Urinary bladder (tissue), 4 donors: ENCODE results near the gene PIP4K2C. TPM values are rescaled to one million over a fixed set of nuclear protein-coding genes. Genes with fewer than 3 reads are reported as not detected.

Experiments used
- DNase-seq: peaks from one replicate; pipeline ENCODE4 v3.0.0-alpha.2; 2015; ENCODE audit errors: extremely low spot score
- H3K27ac ChIP-seq: one replicate; pipeline ENCODE4 v1.5.1; 2013; ENCODE audit warnings: low read depth, mild to moderate bottlenecking, moderate library complexity
- H3K36me3 ChIP-seq: one replicate; pipeline ENCODE4 v1.6.1; 2013; ENCODE audit warnings: mild to moderate bottlenecking, moderate library complexity; ENCODE audit not compliant: insufficient read depth
- H3K4me1 ChIP-seq: one replicate; pipeline ENCODE4 v1.6.1; 2013; ENCODE audit warnings: mild to moderate bottlenecking, moderate library complexity; ENCODE audit not compliant: insufficient read depth
- H3K4me3 ChIP-seq: one replicate; pipeline ENCODE4 v1.5.1; 2013; ENCODE audit warnings: low read depth, low read length
- WGBS: extraction: QIAGEN DNeasy Blood & Tissue Kit; methylation state at CpG from one replicate; pipeline ENCODE4 v1.1.7; 2013; 5-methylcytosine and 5-hydroxymethylcytosine counted together
- polyA plus RNA-seq: library from polyadenylated mRNA; stranded (reverse); fragments of 200-250 nt; gene quantifications from one replicate; pipeline ENCODE4 v1.2.3, GENCODE V29; 2013
- total RNA-seq: library from RNA; depleted of rRNA; stranded (reverse); fragments of >200 nt; gene quantifications from one replicate; pipeline ENCODE4 v1.2.3, GENCODE V29; 2014
- donor health status: healthy with polysubstance abuse.
- donor health status: healthy.

PIP4K2C gene
- total RNA-seq (9.5 TPM), polyA plus RNA-seq (26.8 TPM)

DNA sequence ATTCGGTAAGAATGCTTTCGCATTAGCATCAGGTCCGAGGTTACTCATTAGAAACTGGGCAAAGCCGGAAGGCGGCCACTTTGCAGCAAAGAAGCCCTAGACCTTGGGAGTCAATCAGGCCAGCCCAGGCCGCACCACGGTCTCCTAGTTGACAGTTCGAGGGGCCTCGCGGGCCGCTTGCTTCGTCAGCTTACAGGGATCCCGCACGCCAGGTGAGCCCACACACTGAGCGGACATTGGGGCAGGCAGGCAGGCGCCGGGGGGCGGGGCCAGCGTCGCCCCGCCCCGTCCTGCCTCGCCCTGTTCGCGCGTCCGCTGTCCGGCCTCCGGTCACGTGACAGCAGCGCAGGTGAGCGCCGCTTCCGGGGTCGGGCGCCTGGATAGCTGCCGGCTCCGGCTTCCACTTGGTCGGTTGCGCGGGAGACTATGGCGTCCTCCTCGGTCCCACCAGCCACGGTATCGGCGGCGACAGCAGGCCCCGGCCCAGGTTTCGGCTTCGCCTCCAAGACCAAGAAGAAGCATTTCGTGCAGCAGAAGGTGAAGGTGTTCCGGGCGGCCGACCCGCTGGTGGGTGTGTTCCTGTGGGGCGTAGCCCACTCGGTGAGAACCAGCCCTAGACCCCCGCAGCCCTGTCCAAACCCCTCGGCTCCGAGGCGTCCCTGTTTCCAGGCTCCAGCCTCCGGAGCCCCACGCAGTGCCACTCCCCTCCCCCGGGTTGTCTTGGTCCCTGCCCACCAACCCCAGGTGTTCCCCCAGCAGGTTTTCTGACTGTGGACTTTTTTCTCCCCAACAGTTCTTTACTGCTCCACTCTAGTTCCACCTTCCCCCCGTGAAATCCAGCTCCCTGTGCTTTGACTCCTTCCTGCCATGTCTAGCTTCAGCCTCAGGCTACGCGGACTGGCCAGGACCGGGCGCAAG, at the start of gene PIP4K2C:
TSS of gene PIP4K2C (plus strand) at position 329 of the 918 bp plus-strand sequence. CDS start at position 427, 98 bp downstream.
- 1% methylated on average over 69 of the region's 69 CpGs for WGBS
- peak; percentile 13 for DNase-seq
- H3K27ac ChIP-seq: no peak within 1 kb of the TSS

DNA sequence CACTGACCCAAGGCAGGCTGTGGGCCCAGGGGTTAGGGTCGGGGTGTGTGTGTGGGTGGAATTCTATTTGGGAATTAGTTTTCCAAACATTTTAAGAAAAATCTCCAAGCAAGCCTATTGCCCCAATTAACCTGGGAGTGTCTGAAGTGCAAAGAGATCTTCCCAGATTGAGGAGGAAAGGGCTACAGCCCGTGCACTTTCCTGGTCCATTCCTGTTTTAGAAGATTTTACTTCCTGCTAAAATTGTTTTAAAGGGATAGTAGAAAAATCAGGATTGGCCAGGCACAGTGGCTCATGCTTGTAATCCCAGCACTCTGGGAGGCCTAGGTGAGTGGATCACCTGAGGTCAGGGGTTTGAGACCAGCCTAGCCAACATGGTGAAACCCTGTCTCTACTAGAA, 49.3 kb upstream of the PIP4K2C start:
- no peak overlapping the region for H3K4me3 ChIP-seq
- H3K27ac ChIP-seq: no peak overlapping the region
- DNase-seq: no peak
- no peaks in the 10 kb centered on the region for H3K36me3 ChIP-seq
- 85% methylated on average over 2 of the region's 2 CpGs for WGBS
- no peaks in the 10 kb centered on the region for H3K4me1 ChIP-seq

More for the DNA sequence above, at the start of gene PIP4K2C:
- peak within 1 kb of the TSS; percentile 84 for H3K4me3 ChIP-seq
- no peaks in the 10 kb centered on the region for H3K4me1 ChIP-seq
- H3K36me3 ChIP-seq: no peaks in the 10 kb centered on the region

DNA sequence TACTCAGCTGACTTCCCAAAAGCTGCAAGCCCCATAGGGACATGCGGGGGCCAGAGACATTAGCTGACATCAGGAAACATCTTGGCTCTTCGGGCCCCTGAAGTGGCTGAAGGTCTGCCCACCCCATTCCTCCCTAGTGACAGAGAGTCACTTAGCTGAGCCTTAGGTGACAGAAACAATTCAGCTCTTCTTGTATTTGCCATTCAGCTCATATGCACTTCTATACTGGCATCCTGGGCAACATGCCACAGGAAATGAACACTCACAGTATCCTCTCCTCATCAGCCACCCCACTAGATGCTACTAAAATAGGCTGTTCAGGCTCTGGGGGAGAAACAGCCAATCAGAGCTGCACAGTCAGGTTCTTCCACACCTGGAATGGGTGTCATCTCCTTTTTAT, 47.4 kb upstream of the PIP4K2C start:
- Histone ChIP-seq H3K36me3 (no peaks in the 10 kb centered on the region), H3K4me3 (no peak overlapping the region), H3K4me1 (no peaks in the 10 kb centered on the region), H3K27ac (no peak overlapping the region)
- 90% methylated on average over 2 of the region's 2 CpGs for WGBS
- no peak for DNase-seq

DNA sequence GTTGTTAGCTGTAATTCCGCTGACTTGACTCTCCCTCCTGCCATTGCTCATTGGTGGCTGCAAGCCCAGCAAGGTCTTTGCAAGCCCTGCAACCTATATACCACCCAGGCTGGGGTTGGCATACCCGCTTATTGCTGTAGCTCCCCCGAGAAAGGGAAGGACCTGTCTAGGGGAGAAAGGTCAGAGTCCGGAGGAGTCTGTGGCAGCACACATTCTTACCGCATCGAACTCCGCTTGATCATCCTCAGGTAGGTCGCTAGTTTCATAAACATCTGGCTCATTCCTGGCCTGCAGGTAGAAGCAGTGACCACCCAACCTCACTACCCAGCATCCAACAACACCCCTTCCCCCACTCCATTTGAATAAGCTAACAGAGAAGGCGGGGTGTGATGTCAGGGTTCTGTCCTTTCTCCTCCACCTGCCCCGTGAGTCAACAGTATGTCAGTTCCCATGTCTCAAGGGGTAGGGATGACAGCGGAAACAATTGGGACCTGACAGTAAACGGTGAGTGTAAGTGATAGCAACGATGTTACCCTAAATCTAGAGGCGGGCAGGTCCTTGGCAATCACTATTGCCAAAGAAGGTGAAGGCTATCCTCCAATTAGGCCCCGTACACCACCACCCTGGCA, 45.1 kb upstream of the PIP4K2C start:
- WGBS: 63% methylated on average over 15 of the region's 15 CpGs
- H3K27ac ChIP-seq: no peak overlapping the region
- H3K4me3 ChIP-seq: peak overlapping the region; percentile 85
- no peaks in the 10 kb centered on the region for H3K36me3 ChIP-seq
- no peak for DNase-seq
- no peaks in the 10 kb centered on the region for H3K4me1 ChIP-seq

DNA sequence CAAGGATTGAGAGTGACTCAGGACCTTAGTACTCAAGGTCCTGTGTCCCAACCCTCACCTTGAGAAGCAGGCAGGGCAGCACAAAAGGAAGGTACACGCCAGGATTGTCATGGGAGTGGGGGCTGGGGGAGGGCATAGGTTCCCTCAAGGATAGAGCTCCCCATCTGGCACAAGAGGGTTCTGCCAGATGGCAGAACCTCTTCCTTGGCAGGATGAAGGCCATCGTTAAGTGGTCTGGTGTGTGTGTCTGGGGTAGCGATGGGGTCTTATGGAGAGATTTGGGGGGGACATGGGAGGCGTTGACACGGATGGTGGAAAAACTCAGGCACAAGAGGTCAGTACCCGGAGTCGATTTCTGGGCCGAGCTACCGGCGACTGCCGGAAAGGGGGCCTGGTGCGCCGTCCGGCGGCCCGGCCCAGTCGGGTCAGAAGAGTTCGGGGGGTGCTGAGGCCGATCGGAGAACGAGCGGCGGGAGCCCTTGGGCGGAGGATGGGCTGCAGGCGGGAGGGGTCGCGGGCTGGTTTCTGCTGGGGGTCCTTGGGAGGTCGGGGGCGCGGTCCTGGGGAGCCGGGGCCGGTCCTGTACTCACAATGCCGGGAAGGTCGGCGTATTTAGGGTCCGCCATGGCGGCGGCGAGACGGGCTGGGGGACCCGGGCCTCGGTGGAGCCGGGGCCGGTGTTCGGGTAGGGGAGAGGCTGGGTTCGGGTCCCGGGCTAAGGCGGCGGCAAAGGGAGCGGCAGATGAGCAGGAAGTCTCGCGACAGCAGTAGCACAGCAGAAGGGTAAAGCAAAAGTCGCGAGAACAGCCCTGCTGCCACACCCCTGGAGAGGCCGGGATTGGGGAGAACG, 44.3 kb upstream of the PIP4K2C start, which contains the start of gene DCTN2:
TSS of gene DCTN2 (minus strand) at position 755 of the 850 bp plus-strand sequence. CDS start at position 626, 129 bp downstream.
- H3K27ac ChIP-seq: peak within 1 kb of the TSS; percentile 85
- WGBS: under 1% methylated on average over 56 of the region's 56 CpGs
- H3K4me3 ChIP-seq: peak within 1 kb of the TSS; percentile 85
- H3K4me1 ChIP-seq: no peaks in the 10 kb centered on the region
- DNase-seq: peak; percentile 96
- H3K36me3 ChIP-seq: no peaks in the 10 kb centered on the region

DNA sequence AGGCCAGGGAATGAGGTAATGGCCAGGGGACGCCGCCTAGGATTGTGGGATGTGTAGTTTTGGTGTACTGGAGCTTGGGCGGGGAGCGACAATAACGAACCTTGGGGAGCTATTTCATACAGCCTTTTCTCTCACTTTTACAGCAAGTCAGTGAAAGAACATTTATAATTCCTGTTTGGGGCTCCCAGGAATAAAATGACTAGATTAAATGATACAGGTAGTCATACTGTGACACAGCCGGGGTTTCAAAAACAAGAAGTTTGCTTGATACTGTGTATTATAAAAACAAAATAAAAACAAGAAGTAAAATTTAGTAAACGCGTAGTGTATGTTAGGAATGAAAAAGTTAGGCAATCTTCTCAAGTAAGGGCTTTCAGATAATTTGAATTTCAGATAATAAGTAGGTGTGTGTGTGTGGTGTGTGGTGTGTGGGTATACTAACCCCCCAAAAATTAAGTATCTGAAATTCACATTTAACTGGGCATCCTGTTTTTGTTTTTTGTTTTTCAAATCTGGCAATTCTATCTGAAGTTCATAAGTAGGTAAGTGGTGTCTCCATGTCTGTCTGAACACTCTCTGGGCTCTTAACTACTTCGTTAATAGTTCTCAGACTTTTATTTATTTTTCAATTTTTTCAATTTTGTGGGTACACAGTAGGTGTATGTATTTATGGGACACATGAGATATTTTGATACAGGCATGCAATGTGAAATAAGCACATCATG, 43.5 kb upstream of the PIP4K2C start:
- Histone ChIP-seq H3K27ac (no peak overlapping the region), H3K36me3 (no peaks in the 10 kb centered on the region), H3K4me1 (no peaks in the 10 kb centered on the region), H3K4me3 (peak overlapping the region; percentile 85)
- no peak for DNase-seq
- 22% methylated on average over 9 of the region's 9 CpGs for WGBS

DNA sequence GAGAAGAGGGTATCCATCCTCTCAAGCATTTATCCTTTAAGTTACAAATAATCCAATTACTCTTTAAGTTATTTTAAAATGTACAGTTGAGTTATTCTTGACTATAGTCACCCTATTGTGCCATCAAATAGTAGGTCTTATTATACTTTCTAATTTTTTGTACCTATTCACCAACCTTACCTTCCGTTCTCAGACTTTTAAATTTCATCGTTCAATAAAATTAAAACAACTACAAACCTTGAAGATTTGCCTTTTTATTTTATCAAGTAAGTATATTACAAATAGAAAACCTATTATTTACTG, 43.0 kb upstream of the PIP4K2C start:
- no peaks in the 10 kb centered on the region for H3K4me1 ChIP-seq
- no peak for DNase-seq
- H3K36me3 ChIP-seq: no peaks in the 10 kb centered on the region
- H3K4me3 ChIP-seq: no peak overlapping the region
- 93% methylated on average over 2 of the region's 2 CpGs for WGBS
- no peak overlapping the region for H3K27ac ChIP-seq

DNA sequence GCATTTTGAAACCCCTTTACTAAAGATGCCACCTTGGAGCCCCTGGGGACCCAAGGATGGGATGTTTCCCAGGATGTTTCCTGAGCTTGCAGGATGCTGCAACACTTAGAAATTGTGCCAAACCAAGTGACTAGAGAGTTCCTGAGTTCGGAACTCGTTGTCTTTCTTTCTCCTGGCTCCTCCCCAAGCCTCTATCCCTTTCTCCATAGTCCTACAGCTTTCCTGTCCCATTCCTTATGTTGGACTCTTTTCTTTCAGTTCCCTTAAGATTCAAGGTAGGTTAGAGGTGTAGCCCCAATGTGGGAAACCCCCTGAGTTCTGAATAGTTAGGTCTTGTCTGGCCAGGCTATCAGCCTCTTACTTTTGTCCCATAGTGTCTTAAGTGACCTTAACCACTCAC, 42.5 kb upstream of the PIP4K2C start:
- Histone ChIP-seq H3K4me1 (no peaks in the 10 kb centered on the region), H3K27ac (no peak overlapping the region), H3K4me3 (no peak overlapping the region), H3K36me3 (no peaks in the 10 kb centered on the region)
- DNase-seq: no peak
- WGBS: 43% methylated on average over 2 of the region's 2 CpGs

DNA sequence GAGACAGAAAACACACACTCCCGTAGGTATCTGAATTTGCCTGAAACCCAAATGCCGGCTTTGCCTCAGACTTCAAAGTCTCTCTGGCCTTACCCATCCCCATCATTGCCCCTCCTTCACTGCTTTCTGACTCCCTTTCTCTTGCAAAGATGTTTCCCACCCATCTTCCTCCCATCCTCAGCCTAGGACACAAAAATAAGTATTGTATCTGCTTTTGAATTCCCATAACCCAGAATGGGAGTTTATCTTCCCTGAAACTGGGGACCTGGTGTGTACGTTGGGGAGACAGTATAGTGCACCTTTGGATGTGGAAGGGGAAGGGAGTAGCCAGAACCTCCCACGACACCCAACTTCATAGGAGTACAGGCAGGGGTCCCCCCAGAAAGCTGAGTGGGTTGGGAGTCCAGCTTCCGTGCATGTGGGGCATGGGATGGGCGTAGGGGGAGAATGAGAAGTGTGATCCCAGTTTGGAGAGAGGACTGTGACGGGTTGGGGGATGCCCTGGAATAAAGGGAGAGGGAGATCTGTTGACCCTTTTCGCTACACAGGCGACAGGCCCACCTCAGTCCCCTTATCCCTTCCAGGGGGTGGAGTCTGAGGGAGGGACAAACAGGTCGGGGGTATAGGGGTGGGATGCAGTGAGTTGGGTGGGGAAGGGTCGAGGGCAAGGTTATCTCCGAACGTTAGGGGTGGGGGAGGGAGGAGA, 41.6 kb upstream of the PIP4K2C start:
- WGBS: 28% methylated on average over 13 of the region's 13 CpGs
- H3K4me3 ChIP-seq: peak overlapping the region; percentile 50
- H3K36me3 ChIP-seq: no peaks in the 10 kb centered on the region
- H3K4me1 ChIP-seq: no peaks in the 10 kb centered on the region
- no peak for DNase-seq
- no peak overlapping the region for H3K27ac ChIP-seq

DNA sequence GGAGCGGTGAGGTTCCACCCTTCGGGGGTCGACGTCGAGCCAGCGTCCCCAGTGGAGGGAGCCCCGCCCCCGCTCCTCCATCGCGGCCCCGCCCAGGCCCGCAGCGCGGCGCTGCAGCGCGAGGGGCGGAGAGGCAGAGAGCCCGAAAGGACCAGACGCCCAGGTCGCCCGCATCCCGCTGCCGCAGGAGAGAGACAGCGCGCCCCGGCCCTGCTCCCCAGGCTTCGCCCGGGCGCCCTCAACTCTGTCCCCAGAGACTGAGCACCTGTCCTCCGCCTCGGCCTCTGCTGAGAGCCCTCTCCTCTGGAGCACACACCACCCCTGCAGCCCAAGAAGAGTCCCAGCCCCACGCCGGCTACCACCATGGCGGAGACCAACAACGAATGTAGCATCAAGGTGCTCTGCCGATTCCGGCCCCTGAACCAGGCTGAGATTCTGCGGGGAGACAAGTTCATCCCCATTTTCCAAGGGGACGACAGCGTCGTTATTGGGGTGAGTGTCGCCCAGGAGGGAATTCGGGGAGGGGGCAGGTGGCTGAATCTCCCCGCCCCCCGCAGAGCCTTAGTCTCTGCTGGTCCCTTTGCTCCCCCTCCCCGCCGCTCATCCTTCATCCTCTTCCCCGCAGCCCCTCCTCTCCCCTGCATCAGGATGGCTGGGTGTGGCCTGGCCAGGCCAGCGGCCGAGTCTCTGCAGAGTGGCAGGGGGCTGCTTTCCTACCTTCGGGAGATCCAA, 40.9 kb upstream of the PIP4K2C start, which contains the start of gene KIF5A:
TSS of gene KIF5A (plus strand) at position 136 of the 732 bp plus-strand sequence. CDS start at position 364, 228 bp downstream.
- no peaks in the 10 kb centered on the region for H3K4me1 ChIP-seq
- 3% methylated on average over 52 of the region's 52 CpGs for WGBS
- DNase-seq: no peak
- peak within 1 kb of the TSS; percentile 50 for H3K4me3 ChIP-seq
- H3K36me3 ChIP-seq: no peaks in the 10 kb centered on the region
- H3K27ac ChIP-seq: no peak within 1 kb of the TSS

DNA sequence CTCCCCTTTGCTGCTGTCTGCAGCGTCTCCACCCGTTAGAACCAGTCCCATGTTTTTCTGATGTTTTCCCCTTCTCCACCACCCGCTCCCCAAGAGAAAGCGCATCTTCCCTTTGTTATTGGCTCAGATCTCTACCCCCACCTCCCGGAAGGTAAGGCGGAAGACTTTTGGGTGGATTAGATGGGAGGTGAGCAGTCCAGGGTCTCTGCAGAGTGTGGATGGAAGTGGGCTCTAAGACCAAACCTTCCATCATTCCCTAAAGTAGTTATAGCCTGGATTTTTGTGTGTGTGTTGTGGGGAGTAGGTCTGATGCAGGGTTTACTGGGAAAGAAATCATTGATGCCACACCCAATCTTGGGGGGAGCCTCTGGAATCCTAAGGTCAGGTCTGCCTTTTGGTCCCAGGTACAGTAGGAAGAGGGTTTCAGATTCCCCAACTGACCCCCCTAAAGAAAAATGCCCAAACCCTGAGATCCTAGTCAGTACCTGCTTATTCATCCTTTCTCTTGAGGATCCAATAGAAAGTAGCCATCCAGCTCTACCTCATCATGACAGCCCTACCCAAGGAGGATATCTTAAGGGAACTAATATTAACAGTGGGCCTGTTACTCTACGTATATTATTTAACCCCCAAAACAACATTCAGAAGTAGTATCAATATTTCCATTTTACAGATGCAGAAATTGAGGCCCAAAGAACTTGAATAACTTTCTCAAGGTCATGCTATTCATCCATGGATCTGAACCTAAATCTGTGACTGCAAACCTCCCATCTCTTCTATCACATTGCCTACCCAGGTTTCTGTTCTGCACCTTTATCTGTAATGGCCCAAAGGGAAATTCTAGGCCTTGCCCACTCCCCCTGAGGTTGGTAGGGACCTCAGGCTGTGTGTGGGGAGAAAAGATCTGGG, 40.1 kb upstream of the PIP4K2C start:
- no peaks in the 10 kb centered on the region for H3K36me3 ChIP-seq
- peak overlapping the region; percentile 50 for H3K4me3 ChIP-seq
- no peak overlapping the region for H3K27ac ChIP-seq
- DNase-seq: no peak
- H3K4me1 ChIP-seq: no peaks in the 10 kb centered on the region
- WGBS: 53% methylated on average over 7 of the region's 7 CpGs
